NCI-H2171 treated with DMSO at 0.1 percent for 48 hours (cell line): Measurements from ENCODE around the gene PRR16.
"Not testable (repeated sequence)": the region's sequence is repeated elsewhere in the genome, so short reads cannot be mapped to it uniquely, and the experiment has no call there.

Source experiments
- DNase-seq: peaks from one replicate; lab custom pipeline; 2025; lab: John Stamatoyannopoulos, UW

PRR16 gene

DNA sequence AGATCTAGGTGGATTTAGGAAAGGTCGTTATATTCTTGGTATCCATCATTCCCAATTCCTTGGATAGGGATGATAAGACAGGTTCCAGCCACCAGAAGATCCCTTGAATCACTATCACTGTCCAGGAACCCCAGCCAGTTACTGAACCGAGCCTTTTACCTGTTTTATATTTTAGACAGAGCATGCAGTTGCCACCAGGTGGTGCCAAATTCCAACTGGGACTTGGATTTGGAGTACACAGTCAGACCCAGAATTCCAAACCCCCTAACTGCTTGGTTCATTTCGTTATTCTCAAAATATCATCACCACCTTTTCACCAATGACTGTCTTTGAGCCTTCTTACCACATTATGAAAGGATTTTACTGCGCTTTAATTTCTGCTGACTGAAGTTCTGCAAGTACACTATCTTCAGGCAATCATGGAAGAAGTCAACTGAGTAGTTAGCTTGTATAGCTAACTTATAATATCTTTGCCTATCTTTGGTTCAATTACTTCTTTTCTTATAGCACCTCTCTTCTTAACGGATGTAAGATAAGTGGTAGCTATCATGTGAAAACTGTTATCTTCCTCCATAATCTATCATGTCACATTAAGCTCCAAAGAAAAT lies 191.8 kb downstream of the PRR16 start:
- DNase-seq, result no peak

DNA sequence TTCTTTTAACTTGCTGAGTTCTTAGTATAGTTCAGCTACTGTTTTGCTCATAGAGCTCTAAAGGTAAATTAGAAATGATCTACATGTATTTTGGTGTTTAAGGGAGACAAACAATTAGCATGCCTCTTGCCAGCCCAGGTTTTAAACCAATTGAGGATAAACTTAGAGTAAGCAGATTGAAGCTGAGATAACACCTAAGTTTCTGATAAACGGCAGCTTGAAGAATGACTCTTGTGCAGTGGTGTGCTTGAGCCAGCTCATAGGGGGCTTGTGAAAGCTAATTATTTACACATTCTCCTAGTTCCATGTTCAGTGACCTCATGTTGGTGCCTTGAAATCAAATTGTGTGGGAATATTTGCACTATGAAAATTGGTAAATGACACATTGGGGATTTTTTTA lies 193.0 kb downstream of the PRR16 start:
- DNase-seq, result no peak

DNA sequence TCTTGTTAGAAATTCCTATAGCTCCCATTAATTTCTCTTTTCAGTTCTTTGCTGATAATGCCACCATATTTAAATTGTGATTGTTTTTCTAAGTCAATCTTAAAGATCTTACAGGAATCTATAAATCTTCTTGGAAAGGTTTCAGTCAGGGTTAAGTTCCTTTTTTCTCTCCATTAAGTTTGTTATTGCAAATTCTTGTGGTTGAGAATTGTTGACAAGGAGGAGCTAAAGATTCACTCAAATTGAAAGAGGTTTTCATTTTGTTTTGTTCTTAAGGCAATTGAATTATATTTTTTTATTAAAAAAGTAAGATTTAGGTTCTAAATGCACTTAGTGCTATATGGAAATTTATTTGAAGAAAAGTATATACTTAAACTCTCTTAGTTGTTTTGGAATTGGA lies 213.4 kb downstream of the PRR16 start:
- DNase-seq, result no peak

DNA sequence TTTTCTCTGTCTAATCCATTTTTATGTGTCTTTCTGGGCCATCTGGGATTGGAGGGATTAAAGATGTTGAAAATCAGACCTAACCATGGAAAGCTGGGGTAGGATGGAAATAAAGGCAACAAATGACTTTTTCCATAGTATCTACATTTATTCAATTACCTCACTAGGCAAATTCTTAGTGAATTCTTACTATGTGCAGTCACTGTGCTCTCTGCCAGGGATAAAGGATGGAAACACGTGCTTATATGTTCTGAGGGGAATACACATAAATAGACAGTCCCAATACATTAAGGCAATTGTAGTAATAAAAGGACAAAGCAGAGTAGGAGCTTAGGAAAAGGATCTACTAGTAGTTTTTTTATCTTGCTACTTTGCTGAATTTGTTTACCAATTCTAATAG lies 214.2 kb downstream of the PRR16 start:
- no peak for DNase-seq

DNA sequence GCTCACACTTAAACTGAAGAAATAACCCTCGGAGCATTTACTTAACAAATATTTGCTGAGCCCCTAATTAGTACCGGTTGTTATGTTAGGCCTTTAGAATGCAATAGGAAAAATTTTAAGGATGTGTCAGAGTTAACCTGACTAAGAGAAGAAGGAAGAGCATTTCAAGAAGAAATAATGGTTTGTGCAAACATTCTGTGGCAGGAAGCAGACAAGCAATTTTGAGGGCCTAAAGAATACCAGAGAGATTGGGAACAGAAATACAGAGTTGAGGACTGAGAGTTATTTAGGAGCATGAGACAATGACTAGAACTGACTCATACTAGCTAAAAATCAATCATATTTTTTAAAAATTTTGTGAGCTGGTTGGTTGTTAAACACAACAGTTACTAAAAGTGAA lies 218.8 kb downstream of the PRR16 start:
- no peak for DNase-seq

DNA sequence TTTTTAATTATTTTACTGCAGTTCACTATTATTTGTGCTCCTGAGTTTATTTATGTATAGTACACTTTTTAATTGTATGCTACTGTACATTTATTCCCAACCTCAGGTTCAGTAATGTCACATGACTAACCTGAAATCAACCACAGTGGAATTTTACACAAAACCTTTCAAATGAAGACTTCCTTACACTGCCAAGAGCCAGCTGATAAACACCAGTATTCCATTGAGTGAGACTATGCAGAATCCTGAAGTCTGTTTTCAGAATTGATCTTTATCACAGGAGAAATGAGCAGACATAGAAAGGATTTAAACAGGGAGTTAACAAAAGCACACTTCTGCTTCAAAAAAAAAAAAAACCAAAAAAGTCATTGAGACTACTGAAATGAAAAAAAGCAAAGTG lies 219.5 kb downstream of the PRR16 start:
- DNase-seq, result no peak

DNA sequence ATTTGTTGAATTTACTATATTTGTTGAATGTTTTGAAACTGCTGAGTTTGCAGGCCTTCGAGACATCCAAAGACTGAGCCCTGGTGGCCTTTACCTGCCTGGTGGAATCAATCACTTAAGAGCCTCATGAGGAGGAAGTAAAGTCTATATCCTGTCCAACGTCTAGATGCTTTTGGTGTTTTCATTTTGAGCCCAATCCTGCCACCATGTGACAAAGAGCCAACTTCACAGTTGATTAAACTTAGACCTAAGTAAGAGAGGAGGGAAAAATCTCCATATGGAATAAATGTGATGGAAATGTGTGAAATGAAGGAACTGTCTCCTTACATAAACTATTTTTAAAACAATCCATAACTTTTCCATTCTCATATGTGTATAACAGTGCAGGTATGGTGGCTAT lies 220.1 kb downstream of the PRR16 start:
- DNase-seq, result no peak

DNA sequence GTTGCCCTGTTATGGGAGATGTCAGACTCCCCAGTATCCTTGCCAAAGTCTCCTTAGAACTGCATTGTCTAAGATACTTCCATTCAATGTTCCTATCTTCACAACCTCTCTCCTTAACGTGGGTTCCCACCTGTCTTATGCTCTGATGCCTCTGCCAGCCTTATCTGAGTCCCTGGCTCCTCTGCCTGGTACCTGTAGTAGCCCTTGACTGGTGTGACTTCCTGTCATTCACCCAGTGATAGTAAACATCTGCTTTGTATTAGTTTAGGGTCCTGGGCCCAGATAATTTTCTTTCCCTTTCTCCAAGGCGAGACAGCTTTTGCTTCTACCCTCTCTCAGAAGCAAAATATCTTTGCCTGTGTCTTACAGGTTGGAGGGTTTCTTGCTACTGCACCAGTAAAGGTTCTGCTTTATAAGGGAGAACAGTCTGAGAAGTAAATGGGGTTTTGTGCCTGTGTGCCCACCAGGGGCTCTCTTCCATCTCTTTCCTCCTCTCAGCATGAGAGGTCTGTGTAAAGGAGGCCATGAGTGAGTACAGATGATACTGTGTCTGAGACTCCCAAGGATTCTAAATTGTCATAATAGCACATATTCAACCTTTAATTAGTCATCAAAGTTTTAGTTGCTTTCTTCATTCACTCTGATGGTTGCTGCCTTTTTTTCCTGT lies 220.8 kb downstream of the PRR16 start:
- no peak for DNase-seq

DNA sequence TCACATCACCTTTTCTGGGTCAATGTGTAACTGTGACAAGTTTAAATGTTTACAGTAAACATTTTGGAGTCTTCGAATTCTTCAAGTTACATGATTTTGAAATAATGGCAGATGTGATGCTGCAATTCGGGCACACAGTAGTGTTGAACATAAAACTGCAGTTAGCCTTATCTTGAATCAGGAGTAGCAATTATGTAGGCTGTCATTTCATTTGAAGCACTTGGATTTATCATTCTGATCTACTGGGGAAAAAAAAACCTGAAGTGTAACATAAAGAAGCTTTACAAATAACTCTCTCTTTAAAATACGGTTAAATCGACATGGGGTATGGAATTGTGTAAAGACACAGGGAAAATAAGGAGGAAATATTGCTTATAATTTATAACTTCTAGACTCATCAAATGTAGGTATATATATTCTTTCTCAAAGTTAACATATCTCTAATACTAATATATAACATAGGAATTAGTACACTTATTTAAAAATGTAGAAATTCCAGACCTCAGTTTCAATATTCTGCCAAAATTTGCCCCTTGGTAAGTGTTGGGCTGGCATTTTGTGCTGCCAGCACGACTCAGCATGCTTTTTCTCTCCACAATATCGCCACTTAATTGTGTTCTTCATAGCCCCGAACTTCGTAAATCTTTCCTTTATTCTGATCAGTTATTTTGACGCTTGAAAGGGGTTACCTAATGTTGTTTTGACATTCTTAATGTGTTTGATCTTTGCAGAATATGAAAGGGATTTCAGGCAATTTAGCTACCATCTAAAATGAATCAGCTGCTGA lies 226.7 kb downstream of the PRR16 start:
- no peak for DNase-seq

DNA sequence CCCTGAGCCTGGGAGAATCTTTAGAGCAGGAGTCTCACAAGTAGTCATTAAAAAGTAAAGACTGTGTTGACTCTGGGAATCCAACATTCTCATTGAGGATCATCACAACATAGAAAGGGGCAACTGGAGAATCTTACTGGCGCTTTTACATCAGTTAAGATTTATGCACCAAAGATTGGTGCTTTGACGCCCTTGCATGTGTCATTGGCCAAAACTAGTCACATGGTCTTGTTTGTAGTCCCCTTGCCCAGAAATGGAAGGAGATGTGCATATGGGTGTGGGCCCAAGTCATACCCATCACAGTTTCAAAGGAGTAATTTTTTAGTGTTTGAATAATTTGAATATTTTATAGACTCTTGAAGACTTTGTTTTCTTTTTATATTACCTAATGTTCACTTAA lies 228.2 kb downstream of the PRR16 start:
- DNase-seq, result no peak

DNA sequence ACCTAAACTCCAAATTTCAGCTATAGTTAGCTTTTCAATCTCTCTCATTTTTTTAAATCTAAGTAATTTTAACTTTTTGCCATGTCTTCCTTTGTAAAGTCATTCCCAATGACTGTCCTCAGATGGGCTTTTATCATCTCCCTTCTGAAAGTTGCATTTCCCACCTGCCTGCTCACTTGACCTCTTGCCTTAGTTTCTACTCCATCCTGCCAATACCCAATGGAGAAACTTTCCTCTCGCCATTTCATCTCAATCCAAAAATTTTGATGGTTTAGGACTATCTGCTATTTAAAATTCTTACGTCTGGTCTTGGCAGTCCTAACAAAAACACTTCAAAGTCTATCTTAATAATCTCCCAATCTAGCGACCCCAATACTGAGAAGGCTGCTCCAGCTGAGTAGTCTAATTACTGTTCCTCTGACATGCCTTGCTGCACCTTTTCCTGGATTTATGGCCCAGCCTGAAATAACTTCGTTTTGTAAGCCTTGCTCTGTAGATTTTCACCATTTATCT lies 231.3 kb downstream of the PRR16 start:
- DNase-seq, result no peak

DNA sequence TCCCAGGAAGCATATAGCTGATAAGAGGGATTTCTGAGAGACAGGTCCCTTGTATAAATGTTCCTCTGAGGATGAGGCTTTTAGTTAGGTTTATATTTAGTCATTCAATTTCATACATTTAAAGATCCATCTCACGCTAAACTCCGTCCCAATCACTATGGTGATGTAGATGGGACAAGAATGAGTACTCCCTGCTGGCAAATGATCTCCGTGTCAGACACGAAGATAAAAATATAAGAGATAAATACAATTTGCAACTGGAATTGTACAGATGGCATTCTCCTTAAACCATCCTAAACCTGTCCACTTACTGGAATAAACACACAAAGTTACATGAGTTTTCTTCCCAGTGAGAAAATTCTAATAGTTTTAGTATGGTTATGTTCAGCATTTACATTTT lies 233.0 kb downstream of the PRR16 start:
- DNase-seq, result no peak

DNA sequence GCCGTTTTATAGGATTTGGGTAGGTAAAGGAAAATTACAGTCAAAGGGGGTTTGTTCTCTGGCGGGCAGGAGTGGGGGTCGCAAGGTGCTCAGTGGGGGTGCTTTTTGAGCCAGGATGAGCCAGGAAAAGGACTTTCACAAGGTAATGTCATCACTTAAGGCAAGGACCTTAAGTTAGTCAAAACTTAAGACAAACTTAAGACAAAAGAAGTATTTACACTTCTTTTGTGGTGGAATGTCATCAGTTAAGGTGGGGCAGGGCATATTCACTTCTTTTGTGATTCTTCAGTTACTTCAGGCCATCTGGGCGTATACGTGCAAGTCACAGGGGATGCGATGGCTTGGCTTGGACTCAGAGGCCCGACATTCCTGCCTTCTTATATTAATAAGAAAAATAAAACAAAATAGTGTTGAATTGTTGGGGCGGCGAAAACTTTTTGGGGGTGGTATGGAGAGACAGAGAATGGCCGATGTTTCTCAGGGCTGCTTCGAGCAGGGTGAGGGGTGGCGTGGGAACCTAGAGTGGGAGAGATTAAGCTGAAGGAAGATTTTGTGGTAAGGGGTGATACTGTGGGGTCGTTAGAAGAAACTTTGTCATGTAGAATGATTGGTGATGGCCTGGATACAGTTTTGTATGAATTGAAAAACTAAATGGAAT lies 233.7 kb downstream of the PRR16 start:
- not testable (repeated sequence) for DNase-seq

DNA sequence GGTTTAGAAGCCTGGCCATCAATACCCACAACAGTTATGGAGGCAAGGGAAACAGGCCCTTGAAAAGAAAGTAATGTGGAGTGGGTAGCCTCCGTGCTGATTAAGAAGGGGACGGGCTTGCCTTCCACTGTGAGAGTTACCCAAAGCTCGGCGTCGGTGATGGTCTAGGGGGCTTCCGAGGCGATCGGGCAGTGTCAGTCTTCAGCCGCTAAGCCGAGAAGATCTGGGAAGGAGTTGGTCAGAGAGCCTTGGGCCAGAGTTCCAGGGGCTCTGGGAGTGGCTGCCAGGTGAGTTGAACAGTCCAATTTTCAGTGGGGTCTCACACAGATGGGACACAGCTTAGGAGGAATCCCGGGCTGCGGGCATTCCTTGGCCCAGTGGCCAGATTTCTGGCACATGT lies 236.6 kb downstream of the PRR16 start:
- DNase-seq, result not testable (repeated sequence)

DNA sequence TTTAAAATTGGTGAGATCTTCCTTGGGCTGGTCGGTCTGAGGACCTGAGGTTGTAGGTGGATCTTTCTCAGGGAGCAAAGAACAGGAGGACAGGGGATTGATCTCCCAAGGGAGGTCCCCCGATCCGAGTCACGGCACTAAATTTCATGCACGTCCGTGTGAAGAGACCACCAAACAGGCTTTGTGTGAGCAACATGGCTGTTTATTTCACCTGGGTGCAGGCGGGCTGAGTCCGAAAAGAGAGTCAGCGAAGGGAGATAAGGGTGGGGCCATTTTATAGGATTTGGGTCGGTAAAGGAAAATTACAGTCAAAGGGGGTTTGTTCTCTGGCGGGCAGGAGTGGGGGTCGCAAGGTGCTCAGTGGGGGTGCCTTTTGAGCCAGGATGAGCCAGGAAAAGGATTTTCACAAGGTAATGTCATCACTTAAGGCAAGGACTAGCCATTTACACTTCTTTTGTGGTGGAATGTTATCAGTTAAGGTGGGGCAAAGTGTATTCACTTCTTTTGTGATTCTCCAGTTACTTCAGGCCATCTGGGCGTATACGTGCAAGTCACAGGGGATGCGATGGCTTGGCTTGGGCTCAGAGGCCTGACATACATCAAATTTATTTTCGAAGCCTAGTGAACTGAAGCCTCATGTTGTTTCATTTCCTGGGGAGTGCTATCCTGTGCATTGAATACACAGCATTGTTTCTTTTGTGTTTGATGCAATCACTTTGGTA lies 238.9 kb downstream of the PRR16 start:
- not testable (repeated sequence) for DNase-seq

DNA sequence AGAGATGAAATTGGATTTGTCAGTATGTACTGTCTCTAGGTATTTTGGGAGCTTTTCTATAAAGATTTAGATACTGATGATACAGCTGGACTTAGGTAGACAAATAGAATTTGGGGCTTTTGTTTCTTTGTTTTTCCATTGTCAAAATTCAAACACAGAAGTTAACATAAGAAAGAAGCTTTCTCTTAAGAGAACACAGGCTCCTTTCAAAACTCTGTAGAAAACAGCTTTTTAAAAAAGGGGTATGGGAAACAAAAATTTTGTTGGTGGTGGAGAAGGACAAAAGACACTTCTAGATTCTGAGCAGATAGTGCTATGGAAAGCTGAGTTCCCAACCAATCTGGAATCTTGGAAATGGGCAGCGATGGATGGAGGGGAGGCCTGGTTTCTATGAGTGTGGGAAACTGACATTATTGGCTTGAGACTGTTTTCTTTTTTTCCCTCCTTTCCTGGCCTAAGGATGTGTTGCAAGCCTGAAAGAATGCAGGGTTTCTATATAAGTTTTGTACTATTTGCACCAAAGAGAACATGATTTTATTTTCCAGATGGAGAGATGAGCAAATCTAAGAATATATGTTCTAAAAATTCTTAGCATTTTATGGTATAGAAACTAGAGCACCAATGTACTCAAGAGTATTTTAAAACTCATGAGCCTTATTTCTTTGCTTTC lies 240.0 kb downstream of the PRR16 start:
- DNase-seq, result no peak

DNA sequence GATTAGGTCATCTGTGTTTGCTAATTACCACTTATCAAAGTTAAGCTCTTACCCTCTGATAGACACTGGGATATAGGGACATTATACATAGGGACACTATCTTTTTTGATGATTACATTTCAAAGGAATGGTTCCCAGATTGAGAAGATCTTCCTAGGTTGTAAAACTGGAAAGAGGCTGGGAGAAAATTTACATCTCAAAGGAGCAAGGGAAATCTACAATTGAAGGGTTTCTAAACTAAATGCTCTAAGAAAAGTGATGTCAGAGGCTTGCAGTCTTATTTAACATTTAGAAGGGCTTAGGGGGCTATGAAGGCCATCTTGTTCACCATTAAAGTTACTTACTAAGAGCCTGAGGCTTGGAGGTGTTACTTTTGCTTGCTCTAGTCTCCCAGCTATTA lies 242.8 kb downstream of the PRR16 start:
- no peak for DNase-seq

DNA sequence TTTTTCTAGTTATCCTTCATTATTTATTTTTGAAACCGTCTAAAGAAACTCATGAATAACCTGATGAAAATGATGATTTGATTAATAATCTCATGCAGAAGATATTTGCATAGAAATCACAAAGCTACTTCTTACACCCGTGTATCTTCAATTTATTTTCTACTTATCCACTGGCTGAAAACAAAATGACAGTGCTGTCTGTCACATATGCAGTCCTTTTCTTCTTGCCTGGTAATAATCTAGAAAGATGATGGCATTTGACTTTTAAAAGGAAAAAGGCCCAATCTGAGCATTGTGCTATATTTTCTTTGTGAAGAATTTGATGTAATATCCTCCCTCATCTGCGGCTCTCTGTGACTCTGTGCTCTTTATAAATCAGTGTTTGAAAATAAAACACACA lies 253.3 kb downstream of the PRR16 start:
- DNase-seq, result no peak

DNA sequence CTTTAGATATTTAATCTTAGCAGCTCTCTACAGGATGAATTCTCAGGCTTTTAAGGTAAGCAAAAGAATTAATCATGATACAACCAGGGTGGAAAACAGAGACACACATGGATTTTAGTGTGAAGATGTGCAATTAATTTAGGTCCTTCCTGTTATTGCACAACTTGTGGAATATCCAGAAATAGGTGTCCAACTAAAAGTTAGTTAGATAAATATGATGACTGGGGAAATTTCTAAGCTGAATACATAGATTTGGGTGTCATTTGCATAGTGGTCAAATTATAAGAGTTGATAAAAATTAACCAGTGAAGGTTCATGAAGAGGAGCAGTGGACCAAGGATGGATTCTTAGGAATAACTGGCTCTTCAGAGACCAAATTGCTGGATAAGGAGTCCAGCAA lies 266.1 kb downstream of the PRR16 start:
- DNase-seq, result no peak

DNA sequence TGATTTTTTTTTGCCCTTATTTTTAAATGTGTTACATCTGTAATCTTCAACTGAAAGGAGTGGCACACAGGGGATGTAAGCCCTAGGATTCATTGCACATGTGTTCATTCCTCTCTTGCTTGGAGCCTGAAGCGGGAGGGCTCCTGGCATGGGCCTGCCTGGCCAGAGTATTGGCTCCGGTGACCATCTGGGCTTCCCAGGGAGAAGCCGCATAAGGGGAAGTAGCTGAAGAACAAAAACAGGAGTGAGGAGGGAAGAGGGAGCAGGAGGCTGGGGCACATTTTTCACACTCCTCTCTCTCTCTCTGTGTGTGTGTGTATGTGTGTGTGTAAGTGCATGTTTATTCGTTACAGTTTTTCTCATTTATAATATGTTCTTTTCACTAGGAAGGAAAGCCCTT lies 269.9 kb downstream of the PRR16 start:
- DNase-seq, result no peak

DNA sequence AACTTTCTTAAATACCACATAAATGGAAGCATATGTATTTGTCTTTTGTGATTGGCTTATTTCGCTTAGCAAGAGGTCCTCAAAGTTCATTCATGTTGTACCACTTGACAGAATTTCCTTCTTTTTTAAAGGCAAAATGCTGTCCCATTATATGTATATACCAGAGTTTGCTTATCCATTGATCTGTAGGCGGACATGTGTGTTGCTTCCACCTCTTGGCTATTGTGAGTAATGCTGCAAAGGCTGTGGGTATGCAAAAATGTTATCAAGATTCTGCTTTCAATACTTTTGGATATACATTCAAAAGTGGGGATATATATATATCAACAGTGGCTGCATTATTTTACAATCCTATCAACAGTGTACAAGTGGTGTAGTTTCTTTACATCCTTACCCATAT lies 271.0 kb downstream of the PRR16 start:
- no peak for DNase-seq
